ENCODE data around the gene MRM2. TPM values are rescaled to one million over a fixed set of nuclear protein-coding genes. Genes with fewer than 3 reads are reported as not detected.

MRM2 gene
- polyA plus RNA-seq (ENCODE audit: insufficient read length in 4 of 4): 10 to 100 TPM; 26.2 to 39.6 (median 36.0) TPM

DNA sequence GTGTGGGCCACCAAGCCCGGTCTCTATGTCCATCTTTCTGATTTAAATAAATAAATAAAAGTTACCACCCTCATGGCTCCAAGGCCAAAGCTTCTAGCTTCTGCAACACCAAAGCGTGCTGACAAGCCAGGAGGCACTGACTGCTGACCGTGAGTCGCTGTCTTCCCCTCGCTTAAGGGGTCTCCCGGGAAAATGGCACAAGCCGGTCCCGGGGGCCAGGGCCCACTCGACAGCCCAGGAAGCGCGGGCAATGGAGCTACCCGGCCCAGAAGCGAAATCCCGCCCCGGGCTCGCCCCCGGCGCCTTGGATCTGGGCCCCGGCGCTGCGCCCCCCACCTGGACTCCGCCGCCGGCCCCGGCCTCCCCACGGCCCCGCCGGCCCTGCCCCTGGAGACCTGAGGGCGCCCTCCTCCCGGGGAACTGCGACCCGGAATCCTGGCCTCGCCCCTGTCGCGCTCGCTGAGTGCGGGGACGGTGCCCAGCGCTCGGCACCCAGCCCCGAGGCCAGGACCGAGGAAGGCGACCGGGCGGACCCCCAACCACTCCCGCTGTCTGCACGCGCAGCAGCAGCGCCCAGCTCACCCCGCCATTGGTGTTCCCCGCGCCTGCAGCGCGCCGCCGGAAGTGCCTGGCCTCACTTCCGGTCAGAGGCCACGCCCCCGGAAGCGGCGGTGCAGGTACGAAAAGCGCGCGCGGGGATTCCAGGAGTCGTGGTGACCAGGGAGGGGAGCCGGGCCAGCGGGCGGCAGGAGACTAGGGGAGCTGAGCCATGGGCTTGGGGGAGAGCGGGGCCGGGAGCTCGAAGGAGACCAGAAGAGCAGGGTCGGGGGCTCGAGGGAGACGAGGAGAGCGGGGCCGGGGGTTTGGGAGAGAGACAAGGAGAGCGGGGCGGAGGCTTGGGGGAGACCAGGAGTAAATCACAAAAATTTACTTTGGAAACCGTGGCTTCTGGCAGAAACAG is at the start of gene MRM2, which contains the start of gene NUDT1:
Gene MRM2 (minus strand): TSS at position 626 of the 961 bp plus-strand sequence. CDS start 36 bp downstream, at position 590.
Gene NUDT1 (plus strand): TSS at position 647 of the 961 bp plus-strand sequence. CDS start 2,349 bp downstream, outside the sequence.
- DNase-seq (ENCODE audit: low read depth in 4 of 4, low spot score in 3 of 4): peak; percentile 55 to 69 (median 63)

DNA sequence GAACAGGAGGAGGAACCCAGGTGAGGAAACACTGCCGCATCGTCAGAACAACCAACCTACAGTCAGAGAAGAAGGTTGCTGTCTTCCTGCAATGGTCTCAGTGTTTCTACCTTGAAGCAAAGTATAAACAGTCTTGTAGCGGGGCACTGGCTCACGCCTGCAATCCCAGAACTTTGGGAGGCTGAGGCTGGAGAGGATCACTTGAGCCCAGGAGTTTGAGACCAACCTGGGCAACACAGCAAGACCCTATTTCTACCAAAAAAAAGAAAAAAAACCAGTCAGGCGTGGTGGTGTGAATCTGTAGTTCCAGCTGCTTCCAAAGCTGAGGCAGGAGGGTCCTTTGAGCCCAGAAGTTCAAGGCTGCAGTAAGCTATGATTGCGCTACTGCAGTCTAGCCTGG is 48.9 kb upstream of the MRM2 start:
- DNase-seq (ENCODE audit: low read depth in 4 of 4, low spot score in 3 of 4): no peak

DNA sequence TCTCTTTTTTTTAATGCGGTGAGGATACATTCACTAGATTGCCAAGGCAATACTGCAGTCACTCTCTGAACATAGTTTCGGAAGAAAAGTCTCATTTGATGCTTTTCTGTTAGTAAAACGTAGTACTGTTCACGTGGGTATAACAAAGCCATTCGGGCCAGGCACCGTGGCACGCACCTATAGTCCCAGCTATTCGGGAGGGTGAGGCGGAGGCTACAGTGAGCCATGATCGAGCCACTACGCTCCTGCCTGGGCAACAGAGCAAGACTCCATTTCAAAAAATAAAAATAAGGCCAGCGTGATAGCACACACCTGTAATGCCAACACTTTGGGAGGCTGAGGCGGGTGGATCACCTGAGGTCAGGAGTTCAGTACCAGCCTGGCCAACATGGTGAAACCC is 47.6 kb upstream of the MRM2 start:
- DNase-seq (ENCODE audit: low read depth in 4 of 4, low spot score in 3 of 4): no peak

DNA sequence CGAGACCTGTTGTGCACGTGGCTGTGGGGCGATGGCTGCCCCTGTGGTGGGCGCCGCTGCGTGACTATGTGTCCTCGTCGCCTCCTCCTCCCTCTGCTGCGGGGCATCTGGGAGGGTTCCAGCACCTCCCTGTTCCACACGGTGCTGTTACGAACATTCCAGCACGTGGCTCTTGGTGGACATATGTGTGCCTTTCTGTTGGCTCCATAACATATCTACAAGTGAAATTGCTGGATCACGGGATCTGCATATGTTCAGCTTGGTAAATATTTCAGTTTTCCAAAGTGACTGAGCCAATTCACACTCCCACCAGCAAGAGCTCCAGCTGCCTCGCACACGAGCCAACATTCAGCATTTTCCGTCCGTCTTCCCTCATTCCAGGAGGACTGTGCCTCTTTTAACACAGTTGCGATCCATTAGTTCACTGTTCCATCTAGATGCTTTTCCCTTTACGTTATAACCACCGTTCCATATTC is 47.1 kb upstream of the MRM2 start:
- DNase-seq (ENCODE audit: low read depth in 4 of 4, low spot score in 3 of 4): no peak

DNA sequence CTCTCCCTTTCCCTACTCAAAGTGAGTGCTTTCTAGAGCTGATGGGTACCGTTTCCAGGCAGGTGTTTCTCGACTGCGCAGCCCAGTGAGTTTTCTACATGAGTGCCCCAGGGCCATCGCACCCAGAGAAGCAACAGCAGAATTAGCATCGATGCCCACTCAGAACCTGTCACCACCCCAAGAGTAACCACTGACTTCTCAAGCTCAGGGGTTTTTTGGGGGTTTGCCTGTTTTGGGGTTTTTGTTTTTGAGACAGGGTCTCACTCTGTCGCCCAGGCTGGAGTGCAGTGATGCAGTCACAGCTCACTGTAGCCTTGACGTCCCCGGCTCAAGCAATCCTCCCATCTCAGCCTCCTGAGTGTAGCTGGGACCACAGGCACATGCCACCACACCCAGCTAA is 46.5 kb upstream of the MRM2 start:
- no peak for DNase-seq (ENCODE audit: low read depth in 4 of 4, low spot score in 3 of 4)

GRCh38 chr7:2287745-2288144 is 45.7 kb upstream of the MRM2 start:
- no peak for DNase-seq (ENCODE audit: low read depth in 4 of 4, low spot score in 3 of 4)

DNA sequence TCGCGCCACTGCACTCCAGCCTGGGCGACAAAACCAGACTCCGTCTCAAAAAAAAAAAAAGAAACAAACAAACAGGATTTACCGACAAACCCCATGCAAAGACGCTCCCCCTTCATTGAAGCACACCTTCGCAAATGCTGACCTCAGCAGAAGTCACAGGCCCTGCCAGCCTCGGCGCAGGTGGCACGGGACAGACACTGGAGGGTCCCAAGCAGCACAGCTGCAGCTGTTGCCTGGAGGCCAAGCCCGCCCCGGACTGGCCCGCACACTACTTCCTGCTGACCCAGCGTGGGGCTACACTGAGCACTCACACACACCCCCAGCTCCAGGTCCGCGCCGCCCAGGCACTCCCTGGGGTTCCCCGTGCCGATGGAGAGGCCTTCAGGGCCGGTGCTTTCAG is 41.1 kb upstream of the MRM2 start:
- no peak for DNase-seq (ENCODE audit: low read depth in 4 of 4, low spot score in 3 of 4)

GRCh38 chr7:2282185-2282751 is 40.3 kb upstream of the MRM2 start:
- peak in 2 of 4 donors; percentile 44 to 51 for DNase-seq (ENCODE audit: low read depth in 4 of 4, low spot score in 3 of 4)

- DNase-seq (ENCODE audit: low read depth in 4 of 4, low spot score in 3 of 4): no peak
These were observed 39.5 kb upstream of the MRM2 start for GRCh38 chr7:2281541-2281940.

- DNase-seq (ENCODE audit: low read depth in 4 of 4, low spot score in 3 of 4): no peak
These were observed 38.4 kb upstream of the MRM2 start for GRCh38 chr7:2280424-2280823.

- no peak for DNase-seq (ENCODE audit: low read depth in 4 of 4, low spot score in 3 of 4)
These were observed 37.9 kb upstream of the MRM2 start for GRCh38 chr7:2279896-2280295.

DNA sequence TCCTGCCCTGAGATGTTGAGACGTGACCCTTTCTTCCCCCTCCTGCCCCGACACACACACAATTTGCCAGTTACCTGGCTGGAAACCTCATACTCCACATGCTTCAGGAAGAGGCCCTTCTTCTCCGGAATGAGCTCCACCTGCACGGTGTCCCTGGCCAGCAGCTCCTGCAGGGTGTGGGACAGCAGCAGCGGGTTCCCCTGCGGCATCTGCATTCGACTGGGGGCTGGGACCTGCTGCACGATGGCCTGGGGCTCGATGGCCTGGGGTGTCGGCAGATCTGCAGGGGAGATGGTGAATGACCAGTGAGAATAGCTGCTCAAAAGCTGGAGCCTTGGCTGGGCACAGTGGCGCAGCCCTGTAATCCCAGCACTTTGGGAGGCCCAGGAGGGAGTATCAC is 36.0 kb upstream of the MRM2 start:
- no peak for DNase-seq (ENCODE audit: low read depth in 4 of 4, low spot score in 3 of 4)

DNA sequence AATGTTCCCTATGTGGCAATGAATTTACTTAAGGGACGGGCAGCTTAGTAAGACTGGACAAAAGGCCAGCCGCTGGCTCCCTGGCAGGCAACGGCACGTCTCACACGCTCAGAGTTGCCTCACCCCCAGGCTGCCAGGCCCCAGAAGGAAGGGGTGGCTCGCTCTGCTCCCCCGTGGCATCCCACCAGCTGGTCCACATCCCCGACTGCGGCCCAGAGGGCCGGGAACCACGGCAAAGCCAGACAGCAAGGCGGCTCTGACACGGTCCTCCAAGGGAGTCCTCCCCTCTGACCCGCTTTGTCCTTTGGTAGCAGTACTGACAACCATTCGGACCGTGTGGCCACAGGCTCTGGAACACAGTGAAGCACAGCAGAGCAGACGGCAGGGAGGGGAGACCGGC is 34.1 kb upstream of the MRM2 start:
- DNase-seq (ENCODE audit: low read depth in 4 of 4, low spot score in 3 of 4): no peak

GRCh38 chr7:2275101-2275500 is 33.1 kb upstream of the MRM2 start:
- DNase-seq (ENCODE audit: low read depth in 4 of 4, low spot score in 3 of 4): no peak

- DNase-seq (ENCODE audit: low read depth in 4 of 4, low spot score in 3 of 4): no peak
These were observed 32.7 kb upstream of the MRM2 start for GRCh38 chr7:2274666-2275065.

GRCh38 chr7:2273866-2274265 is 31.9 kb upstream of the MRM2 start:
- no peak for DNase-seq (ENCODE audit: low read depth in 4 of 4, low spot score in 3 of 4)

GRCh38 chr7:2272031-2272430 is 30.0 kb upstream of the MRM2 start:
- DNase-seq (ENCODE audit: low read depth in 4 of 4, low spot score in 3 of 4): no peak

DNA sequence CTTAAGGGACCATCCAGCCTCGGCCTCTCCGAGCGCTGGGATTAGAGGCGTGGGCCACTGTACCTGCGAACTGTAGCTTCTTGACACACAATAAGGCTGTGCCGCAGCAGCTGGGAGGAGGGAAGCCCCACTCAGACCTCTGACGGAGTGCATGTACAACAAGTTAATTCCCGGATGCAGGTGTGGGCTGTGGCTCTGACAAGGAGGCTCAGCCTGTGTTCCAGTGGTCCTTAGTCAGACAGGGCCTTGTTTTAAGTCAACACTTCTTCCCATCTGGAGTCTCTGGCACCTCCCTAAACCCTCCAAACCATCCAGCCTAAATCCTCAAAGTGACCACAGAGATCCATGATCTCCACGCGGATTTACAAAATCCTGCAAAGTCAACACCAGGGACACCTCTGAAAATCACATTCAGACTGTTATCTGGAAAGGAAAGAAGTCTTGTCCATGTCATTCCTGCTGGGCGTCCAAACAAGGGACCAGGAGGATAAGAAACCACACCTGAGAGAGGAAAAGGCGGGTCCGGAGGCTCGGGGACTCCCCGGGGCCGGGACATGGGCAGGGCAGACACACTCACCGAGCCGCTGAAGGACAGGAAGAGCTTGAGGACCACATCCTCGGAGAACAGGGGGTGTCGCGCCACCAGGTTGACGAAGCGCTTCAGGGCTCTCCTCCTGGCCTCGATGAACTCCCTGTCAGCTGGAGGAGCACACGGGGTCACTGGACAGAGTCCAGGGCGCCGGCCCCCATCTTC is 29.4 kb upstream of the MRM2 start:
- DNase-seq (ENCODE audit: low read depth in 4 of 4, low spot score in 3 of 4): no peak

GRCh38 chr7:2270495-2270894 is 28.5 kb upstream of the MRM2 start:
- DNase-seq (ENCODE audit: low read depth in 4 of 4, low spot score in 3 of 4): no peak

DNA sequence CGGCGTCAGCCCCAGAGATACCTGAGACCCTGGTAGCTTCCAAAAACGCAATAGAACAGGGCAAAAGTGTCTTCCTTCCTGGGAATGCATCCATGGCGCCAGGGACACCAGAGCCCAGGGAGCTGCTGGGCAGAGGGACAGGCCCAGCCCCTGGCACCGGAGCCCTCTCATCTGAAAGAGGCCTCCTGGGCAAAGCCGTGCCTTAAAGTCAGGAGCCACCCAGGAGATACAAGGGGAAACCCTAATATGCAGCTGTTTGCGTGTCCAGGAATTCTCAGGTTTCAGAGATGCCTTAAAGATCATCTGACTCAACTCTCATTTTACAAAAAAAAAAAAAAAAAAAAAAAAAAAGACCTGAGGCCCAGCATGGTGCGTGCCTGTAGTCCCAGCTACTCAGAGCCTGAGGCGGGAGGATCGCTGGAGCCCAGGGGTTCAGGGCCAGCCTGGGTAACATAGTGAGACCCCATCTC is 28.0 kb upstream of the MRM2 start:
- no peak for DNase-seq (ENCODE audit: low read depth in 4 of 4, low spot score in 3 of 4)

Measured in left renal pelvis (tissue), 4 donors.